Duodenal mucosa (tissue), 2 donors: Measurements from ENCODE around the gene STK11.
A peak's percentile ranks its signal among the peaks of the same experiment; 100 is the strongest.

Experiments used
- H3K27ac ChIP-seq: one replicate; pipeline ENCODE4 v1.7.0; 2013; ENCODE audit warnings: low read depth, low read length
- H3K27me3 ChIP-seq, 2 donors: one replicate each; pipeline ENCODE4 v1.7.0; 2013; ENCODE audit warnings: low read length in 2 of 2, control low read depth in 1 of 2; ENCODE audit not compliant: insufficient read depth in 2 of 2, control insufficient read depth in 1 of 2
- H3K36me3 ChIP-seq, 2 donors: one replicate each; pipeline ENCODE4 v1.7.0; 2013; ENCODE audit warnings: low read length in 2 of 2, control low read depth in 1 of 2; ENCODE audit not compliant: insufficient read depth in 2 of 2, control insufficient read depth in 1 of 2
- H3K4me1 ChIP-seq, 2 donors: one replicate each; pipeline ENCODE4 v1.7.0; 2013; ENCODE audit warnings: low read length in 2 of 2, control low read depth in 1 of 2; ENCODE audit not compliant: insufficient read depth in 2 of 2, control insufficient read depth in 1 of 2
- H3K4me3 ChIP-seq, 2 donors: one replicate each; pipeline ENCODE4 v1.7.0; 2013; ENCODE audit warnings: low read length in 2 of 2, low read depth in 1 of 2
- H3K9ac ChIP-seq, 2 donors: one replicate each; pipeline ENCODE4 v1.7.0; 2013; ENCODE audit warnings: low read length in 2 of 2, low read depth in 1 of 2
- H3K9me3 ChIP-seq, 2 donors: one replicate each; pipeline ENCODE4 v1.7.0; 2013; ENCODE audit warnings: low read length in 2 of 2, control low read depth in 1 of 2; ENCODE audit not compliant: control insufficient read depth in 1 of 2

Gene STK11, protein sequence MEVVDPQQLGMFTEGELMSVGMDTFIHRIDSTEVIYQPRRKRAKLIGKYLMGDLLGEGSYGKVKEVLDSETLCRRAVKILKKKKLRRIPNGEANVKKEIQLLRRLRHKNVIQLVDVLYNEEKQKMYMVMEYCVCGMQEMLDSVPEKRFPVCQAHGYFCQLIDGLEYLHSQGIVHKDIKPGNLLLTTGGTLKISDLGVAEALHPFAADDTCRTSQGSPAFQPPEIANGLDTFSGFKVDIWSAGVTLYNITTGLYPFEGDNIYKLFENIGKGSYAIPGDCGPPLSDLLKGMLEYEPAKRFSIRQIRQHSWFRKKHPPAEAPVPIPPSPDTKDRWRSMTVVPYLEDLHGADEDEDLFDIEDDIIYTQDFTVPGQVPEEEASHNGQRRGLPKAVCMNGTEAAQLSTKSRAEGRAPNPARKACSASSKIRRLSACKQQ

DNA sequence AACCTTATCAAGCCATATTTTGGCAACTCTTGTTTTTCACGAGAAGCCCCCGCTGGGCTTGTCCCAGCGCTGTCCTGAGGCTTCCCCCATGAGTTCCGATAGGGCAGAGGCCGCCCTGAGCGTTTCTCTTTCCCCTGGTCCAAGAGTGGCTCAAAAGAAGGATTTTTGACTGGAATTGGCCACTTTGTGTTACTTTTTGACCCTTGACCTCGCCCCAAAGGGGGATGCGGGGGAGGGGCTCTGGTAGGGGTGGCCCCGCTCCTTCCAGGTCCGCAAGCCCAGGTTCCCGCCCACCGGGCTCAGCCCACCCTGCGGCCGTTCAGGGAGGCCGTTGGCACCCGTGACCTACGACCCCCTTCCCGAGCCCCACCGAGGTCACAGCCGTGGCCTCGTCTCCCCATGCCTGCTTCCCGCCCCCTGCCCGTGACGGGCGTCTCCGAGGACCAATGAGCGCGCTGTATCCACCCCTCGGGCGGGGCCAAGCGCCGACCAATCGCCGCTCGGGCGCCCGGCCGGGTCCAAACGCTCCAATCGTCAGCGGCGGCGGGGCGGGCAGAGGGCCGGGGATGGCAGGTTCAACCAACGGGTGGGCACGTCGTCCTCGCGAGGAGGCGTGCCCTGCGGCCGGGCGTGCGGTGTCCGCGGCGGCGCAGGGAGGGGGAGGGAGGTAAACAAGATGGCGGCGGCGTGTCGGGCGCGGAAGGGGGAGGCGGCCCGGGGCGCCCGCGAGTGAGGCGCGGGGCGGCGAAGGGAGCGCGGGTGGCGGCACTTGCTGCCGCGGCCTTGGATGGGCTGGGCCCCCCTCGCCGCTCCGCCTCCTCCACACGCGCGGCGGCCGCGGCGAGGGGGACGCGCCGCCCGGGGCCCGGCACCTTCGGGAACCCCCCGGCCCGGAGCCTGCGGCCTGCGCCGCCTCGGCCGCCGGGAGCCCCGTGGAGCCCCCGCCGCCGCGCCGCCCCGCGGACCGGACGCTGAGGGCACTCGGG is at the start of gene STK11:
Gene STK11, plus strand, starts transcription at position 665 of the 986 bp plus-strand sequence. CDS start 1,136 bp downstream, outside the sequence.
- Histone ChIP-seq H3K4me1 (peaks cover 30 to 36% of the 10 kb centered on the region in 2 donors), H3K27me3 (no peaks in the 10 kb centered on the region), H3K27ac (peak within 1 kb of the TSS; percentile 70), H3K9ac (peak within 1 kb of the TSS; percentile 81), H3K9me3 (no peaks in the 10 kb centered on the region), H3K36me3 (peaks cover 0 to 5% of the 10 kb centered on the region in 2 donors), H3K4me3 (peak within 1 kb of the TSS; percentile 78 to 84)

DNA sequence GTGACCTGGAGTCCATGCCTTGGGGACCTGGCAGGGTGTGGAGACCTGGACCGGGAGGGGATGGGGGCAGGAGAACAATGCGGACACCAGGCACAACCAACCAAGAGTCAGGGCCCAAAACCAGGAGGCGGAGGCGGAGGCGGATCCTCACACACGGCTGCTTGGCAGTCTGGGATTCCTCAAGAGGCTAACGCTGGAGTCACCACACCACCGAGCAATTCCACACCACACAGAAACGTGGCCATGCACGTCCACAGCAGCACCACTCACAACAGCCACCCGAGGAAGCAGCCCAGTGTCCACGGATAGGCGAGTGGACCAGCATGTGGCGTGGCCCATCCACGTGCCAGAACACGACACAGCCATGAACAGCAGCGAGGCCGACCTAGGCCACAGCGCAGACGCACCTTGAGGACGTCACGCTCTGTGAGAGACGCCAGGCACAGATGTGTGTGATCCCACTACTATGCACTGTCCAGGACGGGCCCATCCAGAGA is 49.2 kb upstream of the STK11 start:
- H3K27me3 ChIP-seq = no peaks in the 10 kb centered on the region
- H3K4me3 ChIP-seq = no peak overlapping the region
- no peak overlapping the region for H3K27ac ChIP-seq
- no peak overlapping the region for H3K9ac ChIP-seq
- no peaks in the 10 kb centered on the region for H3K9me3 ChIP-seq
- peaks cover 14 to 17% of the 10 kb centered on the region in 2 donors for H3K4me1 ChIP-seq
- peaks cover 11% of the 10 kb centered on the region in 2 donors for H3K36me3 ChIP-seq

DNA sequence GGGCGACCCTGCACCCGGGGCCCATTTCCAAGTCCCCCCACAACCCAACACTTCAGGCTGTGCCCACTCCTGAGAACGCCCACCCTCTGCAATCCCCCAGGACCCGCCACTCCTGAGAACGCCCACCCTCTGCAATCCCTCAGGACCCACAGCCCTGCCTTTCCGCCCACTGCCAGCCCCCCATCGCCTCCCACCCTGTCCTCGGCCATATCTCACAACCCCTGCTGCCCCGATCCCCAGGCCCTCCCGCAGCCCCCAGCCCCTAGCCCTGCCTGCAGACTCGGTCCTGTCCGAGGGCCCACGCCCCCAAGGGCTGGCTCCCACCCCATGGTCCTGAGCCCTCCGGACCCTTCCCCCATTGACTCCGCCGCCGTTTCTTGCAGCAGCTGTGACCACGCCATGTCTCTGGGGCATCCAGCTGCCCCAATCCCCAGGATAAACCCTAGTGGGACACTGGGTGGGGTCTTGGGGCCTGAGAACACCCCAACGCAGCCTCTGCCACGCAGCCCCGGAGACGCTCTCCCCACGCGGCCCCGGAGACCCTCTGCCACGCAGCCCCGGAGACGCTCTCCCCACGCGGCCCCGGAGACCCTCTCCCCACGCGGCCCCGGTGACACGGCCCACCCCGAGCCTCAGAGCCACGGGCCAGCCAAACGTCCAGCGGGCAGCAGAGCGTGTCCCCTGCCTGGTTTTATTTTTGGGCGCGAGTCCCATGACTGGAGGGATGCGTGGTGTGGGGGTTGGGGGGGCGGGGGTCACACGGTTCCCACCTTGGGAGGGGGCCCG is 48.6 kb upstream of the STK11 start:
- Histone ChIP-seq H3K27me3 (no peaks in the 10 kb centered on the region), H3K9ac (no peak overlapping the region), H3K4me3 (no peak overlapping the region), H3K9me3 (no peaks in the 10 kb centered on the region), H3K27ac (no peak overlapping the region), H3K36me3 (peaks cover 5 to 6% of the 10 kb centered on the region in 2 donors), H3K4me1 (peaks cover 14 to 17% of the 10 kb centered on the region in 2 donors)

DNA sequence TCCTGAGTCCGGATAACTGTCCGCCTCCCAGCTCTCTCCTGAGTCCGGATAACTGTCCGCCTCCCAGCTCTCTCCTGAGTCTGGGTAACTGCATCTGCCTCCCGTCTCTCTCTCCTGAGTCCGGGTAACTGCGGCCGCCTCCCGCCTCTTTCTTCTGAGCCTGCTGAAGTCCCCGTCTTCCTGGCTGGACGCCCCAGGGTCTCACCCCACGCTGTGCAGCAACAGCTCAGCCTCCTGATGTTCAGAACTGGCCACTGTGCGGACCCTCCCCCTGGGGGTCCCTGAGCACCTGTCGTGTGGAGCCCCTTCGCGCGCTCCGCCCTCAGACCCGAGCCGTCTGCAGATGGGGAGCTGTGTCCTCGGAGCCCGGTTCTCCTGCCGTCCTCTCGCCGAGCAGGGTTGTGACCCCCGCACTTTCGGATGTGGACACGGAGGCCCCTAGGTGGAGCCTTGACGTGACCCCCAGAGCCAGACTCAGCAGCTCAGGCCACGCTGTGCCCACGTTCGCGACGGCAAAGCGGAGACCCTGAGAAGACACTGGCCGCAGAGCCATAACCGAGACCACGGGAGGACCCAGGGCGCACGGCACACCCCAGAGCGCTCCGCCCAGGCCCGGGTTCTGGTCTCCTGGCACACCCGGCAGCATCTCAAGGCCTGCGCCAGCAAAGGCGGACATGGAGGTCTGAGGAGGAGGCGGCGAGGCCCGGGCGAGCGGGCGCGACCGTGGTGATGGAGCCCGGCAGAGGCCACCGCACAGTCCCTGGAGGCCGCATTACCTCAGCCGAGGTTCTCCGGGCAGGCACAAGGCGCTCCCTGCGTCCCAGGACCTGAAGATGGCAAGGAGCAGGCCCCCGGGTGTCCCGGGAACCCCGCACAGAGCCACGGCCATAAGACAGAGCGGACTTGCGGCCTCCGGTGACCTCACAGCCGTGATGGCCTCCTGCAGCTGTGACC is 47.4 kb upstream of the STK11 start:
- peaks cover 14 to 17% of the 10 kb centered on the region in 2 donors for H3K4me1 ChIP-seq
- H3K36me3 ChIP-seq = peaks cover 0 to 3% of the 10 kb centered on the region in 2 donors
- H3K27ac ChIP-seq = no peak overlapping the region

DNA sequence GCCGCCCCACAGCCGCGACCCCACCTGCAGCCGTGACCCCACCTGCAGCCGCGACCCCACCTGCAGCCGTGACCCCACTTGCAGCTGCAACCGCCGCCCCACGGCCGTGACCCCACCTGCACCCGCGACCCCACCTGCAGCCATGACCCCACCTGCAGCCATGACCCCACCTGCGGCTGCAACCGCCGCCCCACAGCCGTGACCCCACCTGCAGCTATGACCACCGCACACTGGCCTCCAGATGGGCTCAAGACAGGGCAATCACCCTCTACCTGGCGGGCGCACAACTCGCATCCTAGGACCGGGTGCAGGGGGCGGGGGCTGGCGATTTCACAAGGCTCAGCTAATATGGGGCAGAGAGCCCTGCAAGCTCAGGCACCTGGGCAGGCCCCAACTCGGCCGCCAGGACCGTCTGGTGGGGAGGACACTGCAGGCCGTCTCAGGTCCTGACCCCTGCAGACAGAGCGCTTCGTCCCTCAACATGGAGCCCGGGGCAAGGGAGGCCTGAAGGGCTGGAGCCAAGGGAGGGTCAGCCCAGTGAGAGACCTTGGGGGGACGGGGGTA is 46.6 kb upstream of the STK11 start:
- Histone ChIP-seq H3K9me3 (no peaks in the 10 kb centered on the region), H3K4me1 (peaks cover 14 to 17% of the 10 kb centered on the region in 2 donors), H3K9ac (no peak overlapping the region), H3K4me3 (no peak overlapping the region), H3K27ac (no peak overlapping the region), H3K27me3 (no peaks in the 10 kb centered on the region), H3K36me3 (peaks cover 0 to 3% of the 10 kb centered on the region in 2 donors)

More for the DNA sequence above, 47.4 kb upstream of the STK11 start:
- Histone ChIP-seq H3K9ac (no peak overlapping the region), H3K9me3 (no peaks in the 10 kb centered on the region), H3K4me3 (no peak overlapping the region), H3K27me3 (no peaks in the 10 kb centered on the region)

DNA sequence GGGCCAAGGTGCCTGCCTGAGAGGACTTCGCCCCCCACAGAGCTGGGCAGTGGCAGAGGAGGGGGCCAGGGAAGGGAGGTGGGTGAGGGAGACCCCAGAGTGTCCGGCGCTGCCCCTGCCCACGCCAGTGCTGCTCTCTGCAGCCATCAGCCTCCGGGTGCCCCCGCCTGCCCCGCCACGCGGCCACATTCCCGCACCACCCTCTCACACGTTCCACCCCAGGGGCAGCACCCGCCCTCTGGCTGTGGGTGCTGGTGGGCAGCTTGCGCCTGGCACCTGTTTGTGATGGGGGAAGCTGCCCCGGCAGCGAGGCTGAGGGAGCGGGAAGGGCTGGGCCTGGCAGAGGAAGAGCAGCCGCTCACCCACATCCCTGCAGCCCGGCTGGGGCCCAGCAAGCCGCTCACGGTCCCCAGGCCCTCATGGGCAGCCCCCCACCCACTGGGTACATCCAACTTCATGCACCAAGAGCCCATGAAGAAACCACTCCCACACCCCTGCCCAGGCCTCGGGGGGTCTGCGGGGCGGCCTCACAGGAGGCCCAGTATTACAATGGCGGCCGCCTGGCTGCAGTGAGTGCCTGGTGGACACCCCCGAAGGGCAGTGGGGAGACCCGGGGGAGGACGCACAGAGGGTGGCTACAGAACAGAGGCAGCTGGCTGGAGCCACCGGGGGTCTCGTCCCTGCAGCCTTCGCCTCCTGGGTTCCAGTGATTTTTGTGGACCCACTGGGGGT is 45.5 kb upstream of the STK11 start:
- H3K9me3 ChIP-seq = no peaks in the 10 kb centered on the region
- peaks cover 11 to 12% of the 10 kb centered on the region in 2 donors for H3K4me1 ChIP-seq
- no peak overlapping the region for H3K27ac ChIP-seq
- H3K27me3 ChIP-seq = no peaks in the 10 kb centered on the region
- H3K9ac ChIP-seq = no peak overlapping the region
- H3K4me3 ChIP-seq = no peak overlapping the region
- H3K36me3 ChIP-seq = peaks cover 0 to 3% of the 10 kb centered on the region in 2 donors

DNA sequence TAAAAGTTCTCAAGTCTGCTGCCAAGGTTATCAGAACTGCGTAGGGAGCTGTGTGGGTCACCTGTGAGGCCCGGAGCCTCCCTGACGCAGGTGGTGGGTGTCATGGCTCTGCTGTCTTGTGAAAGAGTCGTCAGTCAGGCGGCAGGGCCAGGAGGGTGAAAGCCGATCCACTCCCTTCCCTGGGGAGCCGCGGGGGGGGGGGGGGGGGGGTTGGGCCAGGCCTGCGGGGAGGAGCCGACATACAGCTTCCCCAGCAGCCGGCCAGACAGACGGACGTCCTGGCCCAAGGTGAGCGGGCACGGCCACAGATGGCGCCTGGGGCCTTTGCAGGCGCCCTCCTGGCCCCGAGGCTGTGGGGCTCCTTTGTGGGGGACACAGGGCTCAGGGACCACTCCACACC is 43.9 kb upstream of the STK11 start:
- no peak overlapping the region for H3K4me3 ChIP-seq
- peaks cover 0 to 11% of the 10 kb centered on the region in 2 donors for H3K36me3 ChIP-seq
- H3K9ac ChIP-seq = no peak overlapping the region
- peaks cover 0 to 4% of the 10 kb centered on the region in 2 donors for H3K4me1 ChIP-seq
- H3K27me3 ChIP-seq = no peaks in the 10 kb centered on the region
- H3K9me3 ChIP-seq = no peaks in the 10 kb centered on the region
- no peak overlapping the region for H3K27ac ChIP-seq
